ENCODE results near the gene PTGER2. TPM values are rescaled to one million over a fixed set of nuclear protein-coding genes. Genes with fewer than 3 reads are reported as not detected.

PTGER2 gene
- total and polyA plus RNA-seq, 4 donors, result 2.0 to 20.6 (median 6.8) TPM

DNA sequence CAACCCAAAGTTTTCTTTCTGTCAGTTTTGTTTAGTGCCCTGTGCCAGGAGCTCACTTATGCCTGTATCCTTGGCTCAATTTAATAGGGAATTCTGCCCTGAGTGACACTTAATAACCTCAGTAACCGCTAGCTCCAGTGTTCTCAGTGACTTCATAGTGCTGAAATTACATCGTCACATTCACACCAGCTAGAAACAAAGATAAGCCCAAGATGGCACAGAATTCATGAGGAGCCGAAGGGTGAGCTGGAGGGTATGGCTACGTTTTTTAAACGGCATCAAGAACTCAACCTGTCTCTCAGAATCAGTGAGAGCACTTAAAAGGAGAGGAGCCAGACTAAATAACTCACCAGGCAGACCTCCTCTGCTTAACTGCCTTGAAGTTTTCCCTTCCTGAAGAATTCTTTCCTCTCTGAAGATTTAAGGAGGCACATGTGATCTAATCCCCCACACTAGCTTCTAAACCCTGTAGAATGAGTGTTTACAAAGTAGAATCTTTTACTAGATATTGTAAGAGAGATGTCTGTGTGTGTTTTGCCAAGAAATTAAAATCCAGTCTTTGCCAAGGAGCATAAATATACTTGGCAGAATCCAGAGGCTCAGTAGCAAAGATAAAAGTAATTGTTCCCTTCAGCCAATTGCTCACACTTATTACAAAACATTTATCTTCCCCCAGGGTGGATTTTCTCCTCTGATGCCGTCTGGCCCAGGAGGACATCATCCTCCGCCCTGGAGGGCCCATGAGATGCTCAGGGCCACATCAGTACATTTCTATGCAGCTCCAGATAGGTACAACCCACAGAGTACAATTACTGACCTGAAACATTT is 37.3 kb downstream of the PTGER2 start:
- ATAC-seq (ENCODE audit: insufficient read depth, low FRiP score) (peak; percentile 40), DNase-seq (peak; percentile 49 to 95 (median 93))
- Histone ChIP-seq H3K4me3 (no peak overlapping the region), H3K27me3 (ENCODE audit: control insufficient read depth in 3 of 3, insufficient read depth in 3 of 3, low read length in 2 of 3) (no peaks in the 10 kb centered on the region), H3K9ac (ENCODE audit: insufficient read depth in 1 of 2, low read length in 2 of 2) (peak overlapping the region in 1 of 2 donors; percentile 52), H3K4me1 (ENCODE audit: control insufficient read depth in 5 of 5, insufficient read depth in 5 of 5, low read length in 5 of 5) (peaks cover 3 to 66% (median 6%) of the 10 kb centered on the region in 5 donors), H3K36me3 (ENCODE audit: control insufficient read depth in 4 of 4, insufficient read depth in 4 of 4, low read length in 4 of 4) (no peaks in the 10 kb centered on the region), H3K9me3 (ENCODE audit: control insufficient read depth in 4 of 4, insufficient read depth in 3 of 4, low read length in 3 of 4) (peaks cover 0 to 2% (median 0%) of the 10 kb centered on the region in 4 donors), H3K27ac (ENCODE audit: low read depth in 1 of 2, low read length in 1 of 2) (peak overlapping the region in 1 of 2 donors; percentile 61)
- TF ChIP-seq, protein P1, sequence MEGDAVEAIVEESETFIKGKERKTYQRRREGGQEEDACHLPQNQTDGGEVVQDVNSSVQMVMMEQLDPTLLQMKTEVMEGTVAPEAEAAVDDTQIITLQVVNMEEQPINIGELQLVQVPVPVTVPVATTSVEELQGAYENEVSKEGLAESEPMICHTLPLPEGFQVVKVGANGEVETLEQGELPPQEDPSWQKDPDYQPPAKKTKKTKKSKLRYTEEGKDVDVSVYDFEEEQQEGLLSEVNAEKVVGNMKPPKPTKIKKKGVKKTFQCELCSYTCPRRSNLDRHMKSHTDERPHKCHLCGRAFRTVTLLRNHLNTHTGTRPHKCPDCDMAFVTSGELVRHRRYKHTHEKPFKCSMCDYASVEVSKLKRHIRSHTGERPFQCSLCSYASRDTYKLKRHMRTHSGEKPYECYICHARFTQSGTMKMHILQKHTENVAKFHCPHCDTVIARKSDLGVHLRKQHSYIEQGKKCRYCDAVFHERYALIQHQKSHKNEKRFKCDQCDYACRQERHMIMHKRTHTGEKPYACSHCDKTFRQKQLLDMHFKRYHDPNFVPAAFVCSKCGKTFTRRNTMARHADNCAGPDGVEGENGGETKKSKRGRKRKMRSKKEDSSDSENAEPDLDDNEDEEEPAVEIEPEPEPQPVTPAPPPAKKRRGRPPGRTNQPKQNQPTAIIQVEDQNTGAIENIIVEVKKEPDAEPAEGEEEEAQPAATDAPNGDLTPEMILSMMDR (IDR thresholded peaks at IDR 0.05; ENCODE audit: control extremely low read depth, extremely low read depth), result no peak
- WGBS, 2 donors, result 49 to 67% methylated on average over 7 of the region's 7 CpGs

DNA sequence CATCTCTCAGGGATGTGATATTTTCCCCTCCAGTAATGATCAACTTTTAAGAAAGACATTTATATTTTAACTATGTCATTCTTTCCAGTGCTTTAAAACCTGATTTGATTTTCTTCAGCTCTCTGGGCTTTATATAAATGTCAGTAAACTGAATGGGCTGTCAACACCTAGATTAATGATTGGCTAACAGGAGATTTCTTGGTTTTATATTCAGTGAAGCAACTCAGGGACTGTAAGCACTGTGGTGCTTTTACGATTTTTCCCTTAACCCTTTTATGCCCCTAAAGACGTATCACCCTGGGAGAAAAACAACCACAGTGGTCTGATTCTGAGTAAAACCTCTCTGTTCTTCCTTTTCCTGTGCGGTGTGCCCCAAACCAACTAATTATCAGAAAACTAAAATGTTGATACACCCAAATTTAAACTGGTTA is 38.0 kb downstream of the PTGER2 start:
- no peaks in the 10 kb centered on the region for H3K36me3 ChIP-seq (ENCODE audit: control insufficient read depth in 4 of 4, insufficient read depth in 4 of 4, low read length in 4 of 4)
- no peak overlapping the region for H3K4me3 ChIP-seq
- DNase-seq (peak in 2 of 3 donors; percentile 75 to 85), ATAC-seq (ENCODE audit: insufficient read depth, low FRiP score) (no peak)
- no peak overlapping the region for H3K27ac ChIP-seq (ENCODE audit: low read depth in 1 of 2, low read length in 1 of 2)
- peaks cover 0 to 2% (median 0%) of the 10 kb centered on the region in 4 donors for H3K9me3 ChIP-seq (ENCODE audit: control insufficient read depth in 4 of 4, insufficient read depth in 3 of 4, low read length in 3 of 4)
- H3K27me3 ChIP-seq (ENCODE audit: control insufficient read depth in 3 of 3, insufficient read depth in 3 of 3, low read length in 2 of 3), result no peaks in the 10 kb centered on the region
- no peak overlapping the region for H3K9ac ChIP-seq (ENCODE audit: insufficient read depth in 1 of 2, low read length in 2 of 2)
- peaks cover 3 to 66% (median 6%) of the 10 kb centered on the region in 5 donors for H3K4me1 ChIP-seq (ENCODE audit: control insufficient read depth in 5 of 5, insufficient read depth in 5 of 5, low read length in 5 of 5)
- TF ChIP-seq, protein P1 (IDR thresholded peaks at IDR 0.05; ENCODE audit: control extremely low read depth, extremely low read depth), result no peak
- WGBS, 2 donors, result 9 to 24% methylated on average over 3 of the region's 3 CpGs

DNA sequence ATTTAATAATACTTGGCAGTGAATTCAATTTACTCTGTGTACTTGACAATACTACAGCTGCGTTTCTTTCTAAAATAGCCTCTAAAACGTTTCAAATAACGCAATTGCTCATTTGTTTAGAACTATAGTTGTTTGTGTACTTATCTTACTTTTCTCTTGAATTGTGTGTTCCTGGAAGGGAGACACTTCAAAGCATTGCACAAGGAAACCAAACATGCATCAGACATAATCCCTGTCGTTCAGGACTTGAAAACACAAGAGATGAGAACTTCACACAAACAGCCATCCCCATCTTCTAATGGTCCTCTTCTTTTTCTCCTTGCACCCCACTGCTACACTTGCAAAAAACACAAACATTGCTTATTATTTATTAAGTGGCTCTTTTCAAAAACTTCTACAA is 38.5 kb downstream of the PTGER2 start:
- 16 to 27% methylated on average over 4 of the region's 4 CpGs for WGBS, 2 donors
- peak in 2 of 3 donors; percentile 90 to 91 for DNase-seq

More for the DNA sequence above, 38.5 kb downstream of the PTGER2 start:
- peaks cover 3 to 65% (median 6%) of the 10 kb centered on the region in 5 donors for H3K4me1 ChIP-seq (ENCODE audit: control insufficient read depth in 5 of 5, insufficient read depth in 5 of 5, low read length in 5 of 5)
- TF ChIP-seq, protein P1 (IDR thresholded peaks at IDR 0.05; ENCODE audit: control extremely low read depth, extremely low read depth), result no peak
- H3K9ac ChIP-seq (ENCODE audit: insufficient read depth in 1 of 2, low read length in 2 of 2), result no peak overlapping the region
- no peak overlapping the region for H3K4me3 ChIP-seq
- ATAC-seq (ENCODE audit: insufficient read depth, low FRiP score), result no peak
- no peaks in the 10 kb centered on the region for H3K27me3 ChIP-seq (ENCODE audit: control insufficient read depth in 3 of 3, insufficient read depth in 3 of 3, low read length in 2 of 3)
- no peak overlapping the region for H3K27ac ChIP-seq (ENCODE audit: low read depth in 1 of 2, low read length in 1 of 2)
- peaks cover 0 to 2% (median 0%) of the 10 kb centered on the region in 4 donors for H3K9me3 ChIP-seq (ENCODE audit: control insufficient read depth in 4 of 4, insufficient read depth in 3 of 4, low read length in 3 of 4)
- no peaks in the 10 kb centered on the region for H3K36me3 ChIP-seq (ENCODE audit: control insufficient read depth in 4 of 4, insufficient read depth in 4 of 4, low read length in 4 of 4)

All from lung (tissue), 12 donors.